A549 treated with Mapracorat at 1 μM for 4 hours (cell line): ENCODE data around the gene RAB10. TPM values are rescaled to one million over a fixed set of nuclear protein-coding genes. Genes with fewer than 3 reads are reported as not detected.

Experiments used
- total RNA-seq: library from RNA; stranded (reverse); fragments of 200-300 nt; extraction: Qiagen RNA extraction; gene quantifications from 5 replicates; pipeline ENCODE4 v1.2.3, GENCODE V29; 2022

RAB10 gene
- 238 to 312 TPM (median 245 TPM) in 5 replicates for total RNA-seq

DNA sequence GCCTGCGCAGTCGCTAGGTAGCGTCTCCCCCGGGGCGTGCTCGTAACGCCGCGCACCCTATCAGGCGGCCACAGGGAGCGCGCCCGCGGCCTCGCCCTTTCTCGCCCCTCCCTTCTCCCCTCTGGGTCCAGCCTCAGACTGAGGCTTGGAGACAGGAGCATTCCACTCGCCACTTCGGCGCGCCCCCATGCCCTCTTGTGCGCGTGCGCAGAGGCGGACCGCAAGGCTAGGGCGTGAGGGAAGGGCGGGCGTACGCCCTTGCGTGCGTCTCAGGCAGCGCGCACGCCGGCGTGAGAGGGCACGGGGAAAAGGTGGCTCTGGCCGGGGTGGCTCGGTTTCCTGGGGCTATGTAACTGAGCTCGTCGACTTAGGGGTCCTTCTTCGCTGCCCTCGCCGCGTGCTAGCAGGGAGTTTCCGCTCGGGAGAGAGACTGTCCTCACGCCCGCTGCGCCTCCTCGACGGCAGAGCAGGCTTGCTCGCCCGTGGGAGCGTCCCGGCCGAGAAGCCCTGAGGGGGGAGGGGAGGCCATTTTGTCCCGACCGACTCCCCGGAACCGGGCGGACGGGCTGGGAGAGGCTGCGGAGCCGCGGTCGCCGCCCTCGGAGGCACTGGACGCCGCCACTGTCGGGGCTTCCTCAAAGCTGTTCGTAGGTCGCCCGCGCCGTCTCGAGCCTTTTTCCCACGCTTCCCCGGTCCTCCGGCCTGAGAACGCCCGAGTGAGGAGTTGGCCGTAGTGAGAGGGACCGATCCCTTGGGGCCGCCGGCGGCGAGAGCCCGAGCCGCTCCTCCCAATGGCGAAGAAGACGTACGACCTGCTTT, at the start of gene RAB10:
TSS of gene RAB10 (plus strand) at position 267 of the 819 bp plus-strand sequence. CDS start at position 792, 525 bp downstream.

GRCh38 chr2:26172871-26173775, 139.2 kb downstream of the RAB10 start, which contains the start of gene GAREM2:
Gene GAREM2, plus strand, starts transcription at chr2:26173088. Its CDS starts 133 bp downstream, at chr2:26173221.

Other genes with a start within 250 kb of the RAB10 start
- gene ASXL2, start 155.6 kb upstream of the RAB10 start, total RNA-seq: 10.0 to 15.0 TPM (median 14.0 TPM) in 5 replicates
- gene KIF3C, start 51.6 kb upstream of the RAB10 start, total RNA-seq: 37.6 to 50.4 TPM (median 44.4 TPM) in 5 replicates
- gene GAREM2, start 139.0 kb downstream of the RAB10 start, total RNA-seq: 5.6 to 10.1 TPM (median 6.8 TPM) in 5 replicates
- gene HADHA, start 210.5 kb downstream of the RAB10 start, total RNA-seq: 117 to 140 TPM (median 122 TPM) in 5 replicates
- 89.3 to 106 TPM (median 99.7 TPM) in 5 replicates for gene HADHB, start 210.9 kb downstream of the RAB10 start, total RNA-seq